SU-DHL-6 (cell line): ENCODE measurements around the gene NSUN7.
A peak's percentile ranks its signal among the peaks of the same experiment; 100 is the strongest.

Experiments used
- H2AFZ ChIP-seq: fragments of 200-600 bp; sonication (generic); 2 replicates; pipeline ENCODE4 v1.6.1; 2014; ENCODE audit warnings: low read depth, mild to moderate bottlenecking, moderate library complexity, mixed read lengths, antibody characterized with exemption, low read length; ENCODE audit not compliant: severe bottlenecking
- H3F3A ChIP-seq: fragments of 200-600 bp; shearing (Covaris generic); 2 replicates; pipeline ENCODE4 v1.6.0; 2016; ENCODE audit warnings: antibody characterized with exemption, mild to moderate bottlenecking; ENCODE audit not compliant: insufficient read depth
- H3K27ac ChIP-seq: fragments of 200-600 bp; sonication (generic); 2 replicates; pipeline ENCODE4 v1.5.1; 2016; ENCODE audit warnings: low read depth, mild to moderate bottlenecking, low read length, moderate library complexity, mixed read lengths
- H3K27me3 ChIP-seq: fragments of 200-600 bp; sonication (generic), shearing (Covaris generic); 2 replicates; pipeline ENCODE4 v1.6.0; 2014; ENCODE audit warnings: mild to moderate bottlenecking, low read length
- H3K36me3 ChIP-seq: fragments of 200-600 bp; sonication (generic); 2 replicates; pipeline ENCODE4 v1.6.1; 2014; ENCODE audit warnings: mild to moderate bottlenecking, low read length, mixed read lengths
- H3K4me2 ChIP-seq: fragments of 300-600, 200-600 bp; shearing (Covaris generic), sonication (generic); 2 replicates; pipeline ENCODE4 v1.6.0; 2014; ENCODE audit warnings: low read length, low read depth, mild to moderate bottlenecking; ENCODE audit not compliant: poor library complexity, severe bottlenecking
- H3K4me3 ChIP-seq: fragments of 200-600 bp; sonication (generic); 2 replicates; pipeline ENCODE4 v1.5.1; 2014; ENCODE audit warnings: antibody characterized with exemption, low read length, mild to moderate bottlenecking, mixed read lengths; ENCODE audit not compliant: insufficient read depth, poor library complexity, severe bottlenecking
- H3K79me2 ChIP-seq: fragments of 200-600 bp; sonication (generic); 2 replicates; pipeline ENCODE4 v1.6.1; 2014; ENCODE audit warnings: mild to moderate bottlenecking, low read length, moderate library complexity; ENCODE audit not compliant: insufficient read depth
- H3K9ac ChIP-seq: fragments of 200-600 bp; sonication (generic); 2 replicates; pipeline ENCODE4 v1.7.0; 2014; ENCODE audit warnings: mild to moderate bottlenecking, low read length
- H3K9me2 ChIP-seq: fragments of 200-600 bp; sonication (generic); replicated peaks from 2 replicates; pipeline ENCODE4 v1.6.1; 2014; ENCODE audit warnings: low read length; ENCODE audit not compliant: insufficient read depth
- H3K9me3 ChIP-seq: fragments of 200-600 bp; sonication (generic); 2 replicates; pipeline ENCODE4 v1.6.1; 2014; ENCODE audit warnings: low read length, mixed read lengths; ENCODE audit not compliant: insufficient read depth
- H4K20me1 ChIP-seq: fragments of 200-600 bp; sonication (generic); 2 replicates; pipeline ENCODE4 v1.6.1; 2014; ENCODE audit warnings: low read depth, mild to moderate bottlenecking, antibody characterized with exemption, low read length, moderate library complexity, mixed read lengths
- CTCF ChIP-seq: fragments of 200-600 bp; sonication (generic); IDR thresholded peaks from one replicate; pipeline ENCODE4 v1.5.1; 2017; ENCODE audit warnings: antibody characterized with exemption, mild to moderate bottlenecking, low read length, moderate library complexity; ENCODE audit not compliant: insufficient read depth, poor library complexity, severe bottlenecking
- EZH2phosphoT487 ChIP-seq: fragments of 200-600 bp; sonication (generic), shearing (Covaris generic); conservative IDR thresholded peaks from 2 replicates; pipeline ENCODE4 v1.6.1; 2018; ENCODE audit warnings: mild to moderate bottlenecking, antibody characterized with exemption, low read length, moderate library complexity, mixed read lengths

Gene NSUN7

GRCh38 chr4:40840985-40841571 is 91.3 kb downstream of the NSUN7 start:
- H2AFZ ChIP-seq: no peak overlapping the region
- H3K36me3 ChIP-seq: no peaks in the 10 kb centered on the region
- H3K27ac ChIP-seq: no peak overlapping the region
- TF ChIP-seq CTCF (peak; percentile 87), EZH2phosphoT487 (no peak)
- no peaks in the 10 kb centered on the region for H3K79me2 ChIP-seq
- no peaks in the 10 kb centered on the region for H3K9me2 ChIP-seq
- no peak overlapping the region for H3K9ac ChIP-seq
- H3K27me3 ChIP-seq: no peaks in the 10 kb centered on the region
- no peak overlapping the region for H3K4me3 ChIP-seq
- no peaks in the 10 kb centered on the region for H4K20me1 ChIP-seq
- no peaks in the 10 kb centered on the region for H3F3A ChIP-seq
- no peaks in the 10 kb centered on the region for H3K9me3 ChIP-seq
- no peak overlapping the region for H3K4me2 ChIP-seq

GRCh38 chr4:40842318-40842717 is 92.6 kb downstream of the NSUN7 start:
- no peaks in the 10 kb centered on the region for H3K36me3 ChIP-seq
- no peak overlapping the region for H3K9ac ChIP-seq
- H3K9me3 ChIP-seq: no peaks in the 10 kb centered on the region
- TF ChIP-seq CTCF (no peak), EZH2phosphoT487 (no peak)
- H3F3A ChIP-seq: no peaks in the 10 kb centered on the region
- H3K27ac ChIP-seq: no peak overlapping the region
- H2AFZ ChIP-seq: no peak overlapping the region
- no peaks in the 10 kb centered on the region for H3K27me3 ChIP-seq
- no peaks in the 10 kb centered on the region for H4K20me1 ChIP-seq
- H3K4me3 ChIP-seq: no peak overlapping the region
- H3K79me2 ChIP-seq: no peaks in the 10 kb centered on the region
- no peaks in the 10 kb centered on the region for H3K9me2 ChIP-seq
- no peak overlapping the region for H3K4me2 ChIP-seq

- H4K20me1 ChIP-seq: no peaks in the 10 kb centered on the region
- H3K27ac ChIP-seq: no peak overlapping the region
- no peak overlapping the region for H3K4me3 ChIP-seq
- H2AFZ ChIP-seq: no peak overlapping the region
- H3K4me2 ChIP-seq: no peak overlapping the region
- no peaks in the 10 kb centered on the region for H3K9me3 ChIP-seq
- H3K9ac ChIP-seq: no peak overlapping the region
- no peaks in the 10 kb centered on the region for H3F3A ChIP-seq
- no peaks in the 10 kb centered on the region for H3K27me3 ChIP-seq
- TF ChIP-seq EZH2phosphoT487 (no peak), CTCF (no peak)
- H3K9me2 ChIP-seq: no peaks in the 10 kb centered on the region
- no peaks in the 10 kb centered on the region for H3K79me2 ChIP-seq
- H3K36me3 ChIP-seq: no peaks in the 10 kb centered on the region
Observed at GRCh38 chr4:40842725-40843423, 93.1 kb downstream of the NSUN7 start.
